HepG2 (cell line): ENCODE results near the gene LINGO1. TPM values are rescaled to one million over a fixed set of nuclear protein-coding genes. Genes with fewer than 3 reads are reported as not detected.

Source experiments
- FOXP4 ChIP-seq: sonication (generic); formaldehyde crosslinking; IDR thresholded peaks from 2 replicates; pipeline ENCODE4 v1.4.0; 2020; ENCODE audit warnings: missing genetic modification reagents
- IKZF1 ChIP-seq: fragments of 450-650 bp; IDR thresholded peaks from 2 replicates; pipeline ENCODE4 v1.7.1; 2016
- ZNF382 ChIP-seq: sonication (generic); formaldehyde crosslinking; IDR thresholded peaks from 2 replicates; pipeline ENCODE4 v1.5.0; 2020; ENCODE audit warnings: missing genetic modification reagents, mild to moderate bottlenecking, borderline replicate concordance
- ZNF687 ChIP-seq: sonication (generic); formaldehyde crosslinking; IDR thresholded peaks from 2 replicates; pipeline ENCODE4 v1.5.1; 2020; ENCODE audit warnings: mild to moderate bottlenecking, missing genetic modification reagents, moderate library complexity
- polyA plus RNA-seq, 8 experiments: library from polyadenylated mRNA; depleted of rRNA in 3 of 8; stranded (reverse) in 7 of 8; unstranded in 1 of 8; fragments of >200 nt; fragmentation: Illumina TruSeq in 4 of 8; extraction: Trizol in 4 of 8; gene quantifications; 2 replicates each; pipeline versions ENCODE4 v1.2.1 to v1.2.3, GENCODE V29; 2011 to 2016; ENCODE audit warnings: low read depth in 4 of 8, missing spikeins in 1 of 8, mixed read lengths in 1 of 8; ENCODE audit not compliant: insufficient read depth in 1 of 8
- total RNA-seq, 5 experiments: library from RNA; depleted of rRNA; stranded (reverse); fragments of >200 nt; fragmentation: Illumina TruSeq; extraction: Trizol; gene quantifications; 2 replicates each; pipeline ENCODE4 v1.2.3, GENCODE V29; 2016; ENCODE audit warnings: low read depth in 1 of 5

LINGO1 gene
- total and polyA plus RNA-seq, 2 of the 13 experiments (the other 11 are each of a cell fraction or from before 2014, with no cell fraction given), result 0.07 TPM; not detected in 1

DNA sequence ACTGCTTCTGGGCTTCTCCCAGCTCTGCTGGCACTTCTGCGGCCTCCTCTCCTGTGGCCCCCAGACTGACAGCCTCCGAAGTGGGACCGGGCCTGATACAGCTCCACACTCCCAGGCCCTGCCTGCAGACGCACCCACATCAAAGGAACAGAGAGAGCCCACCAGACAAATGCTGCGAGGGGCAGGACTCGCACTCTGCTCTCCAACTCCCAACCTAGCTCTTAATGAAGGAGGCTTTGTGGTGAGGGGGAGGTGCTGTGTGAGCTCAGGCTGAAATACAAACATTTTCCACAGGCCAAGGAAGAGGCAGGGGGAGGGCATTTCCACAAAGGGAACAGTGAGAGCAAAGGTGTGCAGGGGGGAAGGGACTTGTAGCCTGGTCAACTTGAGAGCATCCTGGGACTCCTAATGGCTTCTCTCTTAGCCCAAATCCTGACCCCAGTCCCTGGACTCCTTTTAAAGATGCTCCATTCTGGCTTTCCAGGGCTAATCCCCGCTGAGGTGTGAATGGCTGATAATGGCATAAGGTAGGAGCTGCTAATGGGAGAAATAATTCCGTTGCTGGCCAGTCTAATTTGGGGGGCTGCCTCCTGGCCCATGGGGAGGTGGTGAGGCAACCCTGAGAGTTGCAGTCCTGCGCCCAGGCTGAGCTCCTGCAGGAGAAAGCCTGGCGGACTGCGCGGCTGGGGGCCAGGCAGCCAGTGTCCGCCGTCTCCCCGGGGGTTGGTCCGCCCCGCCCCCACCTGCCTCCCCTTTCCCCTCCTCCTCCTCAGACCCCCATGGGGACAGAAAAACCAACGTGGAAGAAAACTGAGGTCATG lies 9.6 kb downstream of the LINGO1 start (continued):
- 0 out of 2 replicates have a peak, but pooled peaks have one; percentile 23 for TF ChIP-seq ZNF687 (CRISPR knock-in tag)
- TF ChIP-seq IKZF1, result no peak
- no peak for TF ChIP-seq ZNF382
- 0 out of 2 replicates have a peak, but pooled peaks have one; percentile 15 for TF ChIP-seq FOXP4 (CRISPR knock-in tag)
